PC-3 (cell line): ENCODE data around the gene RAB29. TPM values are rescaled to one million over a fixed set of nuclear protein-coding genes. Genes with fewer than 3 reads are reported as not detected.

Experiments
- ATAC-seq: fragments of 200-7000 bp; cut with Tn5 transposase; 2 replicates; pipeline ENCODE4 v1.9.1; 2020; ENCODE audit warnings: mild to moderate bottlenecking, moderate library complexity
- BruUV-seq: library from RNA; stranded (reverse); fragments of 400-500 nt; replicated peaks from 2 replicates; lab custom pipeline; 2021; lab: Mats Ljungman, UMichigan
- CTCF ChIA-PET: fragments of 300-600 bp; sonication (Branson Sonifier 250); formaldehyde crosslinking; loops from one replicate; lab custom pipeline; 2022; ENCODE audit warnings: antibody characterized with exemption; lab: Charles Lee
- POLR2A ChIA-PET: fragments of 300-600 bp; sonication (Branson Sonifier 250); formaldehyde crosslinking; loops from one replicate; lab custom pipeline; 2022; ENCODE audit warnings: antibody characterized with exemption; ENCODE audit not compliant: unreplicated experiment; lab: Charles Lee
- DNase-seq: peaks from one replicate; pipeline ENCODE4 v3.0.0-alpha.2; 2015
- H2AFZ ChIP-seq: fragments of 300-600 bp; sonication (generic); 2 replicates; pipeline ENCODE4 v1.6.0; 2016; ENCODE audit warnings: antibody characterized with exemption, low read length
- H3F3A ChIP-seq: fragments of 300-600 bp; sonication (generic); one replicate; pipeline ENCODE4 v1.6.0; 2017; ENCODE audit warnings: antibody characterized with exemption, low read length, control low read depth, mild to moderate bottlenecking; ENCODE audit not compliant: unreplicated experiment
- H3K27ac ChIP-seq: fragments of 300-600 bp; sonication (generic); 2 replicates; pipeline ENCODE4 v1.5.1; 2016; ENCODE audit warnings: mild to moderate bottlenecking, low read length
- H3K27me3 ChIP-seq: fragments of 300-600 bp; sonication (generic); 2 replicates; pipeline ENCODE4 v1.6.1; 2016; ENCODE audit warnings: low read length, mixed read lengths
- H3K36me3 ChIP-seq: fragments of 300-600 bp; sonication (generic); 2 replicates; pipeline ENCODE4 v1.6.1; 2016; ENCODE audit warnings: low read depth, mixed run types, low read length, mixed read lengths
- H3K4me1 ChIP-seq: fragments of 300-600 bp; sonication (generic); 2 replicates; pipeline ENCODE4 v1.5.1; 2016; ENCODE audit warnings: low read length; ENCODE audit not compliant: insufficient read depth
- H3K4me2 ChIP-seq: fragments of 300-600 bp; sonication (generic); 2 replicates; pipeline ENCODE4 v1.6.0; 2016; ENCODE audit warnings: low read length
- H3K4me3 ChIP-seq: fragments of 300-600 bp; sonication (generic); 2 replicates; pipeline ENCODE4 v1.5.1; 2016; ENCODE audit warnings: mild to moderate bottlenecking, low read length, mixed read lengths
- H3K79me2 ChIP-seq: fragments of 300-600 bp; sonication (generic); 2 replicates; pipeline ENCODE4 v1.6.1; 2017; ENCODE audit warnings: low read length, mixed read lengths
- H3K9ac ChIP-seq: fragments of 300-600 bp; sonication (generic); 2 replicates; pipeline ENCODE4 v1.6.0; 2016; ENCODE audit warnings: mild to moderate bottlenecking, low read length
- H3K9me2 ChIP-seq: fragments of 300-600 bp; sonication (generic); replicated peaks from 2 replicates; pipeline ENCODE4 v1.6.1; 2016; ENCODE audit warnings: mixed run types, low read length, mixed read lengths
- H3K9me3 ChIP-seq: fragments of 300-600 bp; sonication (generic); 2 replicates; pipeline ENCODE4 v1.6.1; 2016; ENCODE audit warnings: low read length, mixed read lengths
- H4K20me1 ChIP-seq: fragments of 300-600 bp; sonication (generic); 2 replicates; pipeline ENCODE4 v1.6.1; 2016; ENCODE audit warnings: low read length, mixed read lengths
- CTCF ChIP-seq: fragments of 300-600 bp; sonication (generic); conservative IDR thresholded peaks from 2 replicates; pipeline ENCODE4 v1.5.1; 2017; ENCODE audit warnings: antibody characterized with exemption, low read depth, mild to moderate bottlenecking, low read length
- EZH2 ChIP-seq: fragments of 300-600 bp; sonication (generic); IDR thresholded peaks from one replicate; pipeline ENCODE4 v1.6.1; 2017; ENCODE audit warnings: antibody characterized with exemption, mild to moderate bottlenecking, low read length; ENCODE audit not compliant: unreplicated experiment
- EZH2phosphoT487 ChIP-seq: fragments of 300-600 bp; sonication (generic); IDR thresholded peaks from 2 replicates; pipeline ENCODE4 v1.6.1; 2018; ENCODE audit warnings: mild to moderate bottlenecking, antibody characterized with exemption, low read length, borderline replicate concordance
- intact Hi-C: fragments of 100-400 bp; cut with micrococcal nuclease; formaldehyde crosslinking; loops from 2 replicates; pipeline ENCODE4 v1.9.0; 2023
- total RNA-seq: library from RNA; depleted of rRNA; stranded (reverse); fragments of >200 nt; gene quantifications from 2 replicates; pipeline ENCODE4 v1.2.3, GENCODE V29; 2014

Gene RAB29
- total RNA-seq, 1 experiment from 2014 or later, result 7.4 TPM

- H3K4me1 ChIP-seq, result peaks cover 21% of the 10 kb centered on the region
- H3K9me2 ChIP-seq, result no peaks in the 10 kb centered on the region
- peaks cover 25% of the 10 kb centered on the region; the same call in 1 of the 2 replicates for H3K36me3 ChIP-seq
- H3K79me2 ChIP-seq, result peaks cover 100% of the 10 kb centered on the region
- H3F3A ChIP-seq, result no peaks in the 10 kb centered on the region
- H3K9ac ChIP-seq, result no peak overlapping the region
- TF ChIP-seq EZH2 (no peak), EZH2phosphoT487 (no peak), CTCF (no peak)
- BruUV-seq, result no TSS peak
- no peak overlapping the region for H3K27ac ChIP-seq
- no peak overlapping the region for H2AFZ ChIP-seq
- intact Hi-C loops, result no loop called here
- ATAC-seq (no peak), DNase-seq (no peak)
- H3K27me3 ChIP-seq, result no peaks in the 10 kb centered on the region
- H3K4me3 ChIP-seq, result no peak overlapping the region
- H3K4me2 ChIP-seq, result no peak overlapping the region
- ChIA-PET POLR2A (no interaction called here), CTCF (no interaction called here)
- H3K9me3 ChIP-seq, result no peaks in the 10 kb centered on the region
- H4K20me1 ChIP-seq, result peaks cover 81% of the 10 kb centered on the region
These were observed 30.9 kb downstream of the RAB29 start for GRCh38 chr1:205744403-205744802.

- no peaks in the 10 kb centered on the region for H3K27me3 ChIP-seq
- no peak overlapping the region for H3K4me2 ChIP-seq
- H3K27ac ChIP-seq, result no peak overlapping the region
- CTCF ChIA-PET, result no interaction called here
- peaks cover 84% of the 10 kb centered on the region for H4K20me1 ChIP-seq
- H3F3A ChIP-seq, result no peaks in the 10 kb centered on the region
- DNase-seq (no peak), ATAC-seq (no peak)
- TF ChIP-seq EZH2 (no peak), EZH2phosphoT487 (no peak), CTCF (no peak; the same call in 1 of the 2 replicates)
- no peak overlapping the region for H2AFZ ChIP-seq
- POLR2A ChIA-PET, result no interaction called here
- no peak overlapping the region for H3K4me3 ChIP-seq
- peaks cover 100% of the 10 kb centered on the region for H3K79me2 ChIP-seq
- H3K9me2 ChIP-seq, result no peaks in the 10 kb centered on the region
- no TSS peak for BruUV-seq
- peaks cover 27% of the 10 kb centered on the region; the same call in 1 of the 2 replicates for H3K36me3 ChIP-seq
- H3K4me1 ChIP-seq, result peaks cover 21% of the 10 kb centered on the region
- intact Hi-C loops, result no loop called here
- H3K9me3 ChIP-seq, result no peaks in the 10 kb centered on the region
- no peak overlapping the region for H3K9ac ChIP-seq
These were observed 31.3 kb downstream of the RAB29 start for GRCh38 chr1:205743977-205744376.

- intact Hi-C loops, result no loop called here
- ChIA-PET POLR2A (interaction anchor here (0.6 kb wide), 1 partner anchor 111 kb away, joined by 3 read pairs; no protein-coding TSS in a partner anchor), CTCF (no interaction called here)
- H4K20me1 ChIP-seq, result peaks cover 80% of the 10 kb centered on the region
- no peak overlapping the region for H3K27ac ChIP-seq
- TF ChIP-seq EZH2, result no peak
- TF ChIP-seq CTCF, result no peak
- no peak for TF ChIP-seq EZH2phosphoT487
- peaks cover 99% of the 10 kb centered on the region for H3K79me2 ChIP-seq
- no peak overlapping the region for H3K4me2 ChIP-seq
- H3K36me3 ChIP-seq, result peaks cover 14% of the 10 kb centered on the region; the same call in 1 of the 2 replicates
- H3K9me3 ChIP-seq, result no peaks in the 10 kb centered on the region
- H3K9ac ChIP-seq, result no peak overlapping the region
- no peak overlapping the region for H3K4me3 ChIP-seq
- H3F3A ChIP-seq, result no peaks in the 10 kb centered on the region
- H3K9me2 ChIP-seq, result no peaks in the 10 kb centered on the region
- peaks cover 7% of the 10 kb centered on the region for H3K4me1 ChIP-seq
- BruUV-seq, result no TSS peak
- no peak for ATAC-seq
- no peak for DNase-seq
- no peak overlapping the region for H2AFZ ChIP-seq
- H3K27me3 ChIP-seq, result no peaks in the 10 kb centered on the region
These were observed 33.6 kb downstream of the RAB29 start for GRCh38 chr1:205741681-205742080.
